Measurements from ENCODE around the gene USP13.

Gene USP13

GRCh38 chr3:179703816-179704215 is 51.0 kb downstream of the USP13 start:
- H3K4me3 ChIP-seq (ENCODE audit: low read depth, low read length), result no peak overlapping the region
- no peak for TF ChIP-seq CTCF (IDR thresholded peaks at IDR 0.05; ENCODE audit: insufficient read depth, low read depth, low read length, missing control alignments)
- DNase-seq (ENCODE audit: low read depth), result no peak

DNA sequence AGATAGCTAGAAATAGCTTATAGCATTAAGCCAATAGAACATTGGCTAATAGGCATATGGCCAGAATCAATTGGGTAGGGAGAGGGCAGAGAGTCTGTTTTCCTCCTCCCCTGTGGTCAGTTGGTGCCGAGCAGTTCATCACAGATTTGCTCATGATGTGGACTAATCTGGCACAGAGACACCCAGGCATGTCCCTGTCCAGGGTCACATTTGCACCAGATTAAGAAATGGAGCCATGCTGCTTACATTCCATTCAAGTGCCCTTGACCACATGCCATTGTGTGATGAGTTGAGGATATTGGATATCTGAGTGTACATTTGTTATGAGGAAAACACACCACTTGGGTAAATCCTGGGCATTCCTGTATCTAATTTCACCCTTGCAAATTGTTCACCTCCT is 53.4 kb downstream of the USP13 start:
- no peak for DNase-seq (ENCODE audit: low read depth)
- no peak overlapping the region for H3K4me3 ChIP-seq (ENCODE audit: low read depth, low read length)
- TF ChIP-seq CTCF (IDR thresholded peaks at IDR 0.05; ENCODE audit: insufficient read depth, low read depth, low read length, missing control alignments), result no peak

- no peak for TF ChIP-seq CTCF (IDR thresholded peaks at IDR 0.05; ENCODE audit: insufficient read depth, low read depth, low read length, missing control alignments)
- no peak overlapping the region for H3K4me3 ChIP-seq (ENCODE audit: low read depth, low read length)
- DNase-seq (ENCODE audit: low read depth), result no peak
Observed at GRCh38 chr3:179710079-179710478, 57.2 kb downstream of the USP13 start.

- no peak for DNase-seq (ENCODE audit: low read depth)
- no peak overlapping the region for H3K4me3 ChIP-seq (ENCODE audit: low read depth, low read length)
- TF ChIP-seq CTCF (IDR thresholded peaks at IDR 0.05; ENCODE audit: insufficient read depth, low read depth, low read length, missing control alignments), result no peak
Observed at GRCh38 chr3:179713643-179714090, 60.8 kb downstream of the USP13 start.

- TF ChIP-seq CTCF (IDR thresholded peaks at IDR 0.05; ENCODE audit: insufficient read depth, low read depth, low read length, missing control alignments), result no peak
- H3K4me3 ChIP-seq (ENCODE audit: low read depth, low read length), result no peak overlapping the region
- no peak for DNase-seq (ENCODE audit: low read depth)
Observed at GRCh38 chr3:179715582-179715981, 62.7 kb downstream of the USP13 start.

GRCh38 chr3:179716226-179716625 is 63.4 kb downstream of the USP13 start:
- TF ChIP-seq CTCF (IDR thresholded peaks at IDR 0.05; ENCODE audit: insufficient read depth, low read depth, low read length, missing control alignments), result no peak
- no peak for DNase-seq (ENCODE audit: low read depth)
- H3K4me3 ChIP-seq (ENCODE audit: low read depth, low read length), result no peak overlapping the region

DNA sequence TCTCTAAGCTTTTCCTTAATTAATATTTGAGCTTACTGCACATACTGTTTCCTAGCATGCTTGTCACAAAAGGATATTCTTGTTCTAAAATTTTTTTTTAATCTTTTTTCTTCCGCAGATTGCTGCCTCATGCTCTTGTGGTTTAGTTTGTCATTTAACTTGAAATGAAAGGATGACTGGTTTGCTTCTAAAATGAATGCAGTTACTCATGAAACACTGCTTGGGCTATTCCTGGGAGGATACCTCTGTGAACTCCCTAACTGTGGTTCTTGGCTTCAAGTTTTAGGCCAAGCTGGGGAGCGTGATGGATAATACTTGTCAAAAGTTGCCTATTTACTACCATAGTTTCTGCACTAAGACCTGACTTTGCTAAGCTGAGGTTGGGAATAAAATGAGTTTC is 64.0 kb downstream of the USP13 start:
- H3K4me3 ChIP-seq (ENCODE audit: low read depth, low read length), result no peak overlapping the region
- peak; percentile 6 for DNase-seq (ENCODE audit: low read depth)
- no peak for TF ChIP-seq CTCF (IDR thresholded peaks at IDR 0.05; ENCODE audit: insufficient read depth, low read depth, low read length, missing control alignments)

Measured in GM12865 (cell line).